Karpas-422 (cell line): ENCODE data around the gene AK9. TPM values are rescaled to one million over a fixed set of nuclear protein-coding genes. Genes with fewer than 3 reads are reported as not detected.

Source experiments
- DNase-seq: peaks from one replicate; pipeline ENCODE4 v3.0.0-alpha.2; 2015
- H2AFZ ChIP-seq: fragments of 200-600 bp; sonication (generic); 2 replicates; pipeline ENCODE4 v1.6.1; 2014; ENCODE audit warnings: antibody characterized with exemption, low read length, mixed read lengths
- H3K27ac ChIP-seq: fragments of 200-600 bp; sonication (generic); 2 replicates; pipeline ENCODE4 v1.5.1; 2014; ENCODE audit warnings: mild to moderate bottlenecking, low read length, moderate library complexity
- H3K27me3 ChIP-seq: fragments of 200-600 bp; sonication (generic); 2 replicates; pipeline ENCODE4 v1.6.1; 2014; ENCODE audit warnings: low read length, mixed read lengths
- H3K36me3 ChIP-seq: fragments of 200-600 bp; sonication (generic); 2 replicates; pipeline ENCODE4 v1.6.1; 2014; ENCODE audit warnings: low read length, mixed read lengths; ENCODE audit not compliant: insufficient read depth
- H3K4me1 ChIP-seq: fragments of 200-600 bp; sonication (generic); 2 replicates; pipeline ENCODE4 v1.6.1; 2014; ENCODE audit warnings: mild to moderate bottlenecking, low read length, mixed read lengths
- H3K4me2 ChIP-seq: fragments of 200-600 bp; sonication (generic); 2 replicates; pipeline ENCODE4 v1.6.1; 2014; ENCODE audit warnings: low read length, low read depth, mild to moderate bottlenecking; ENCODE audit not compliant: poor library complexity, severe bottlenecking
- H3K4me3 ChIP-seq: fragments of 200-600 bp; sonication (generic); 2 replicates; pipeline ENCODE4 v1.5.1; 2014; ENCODE audit warnings: mild to moderate bottlenecking, antibody characterized with exemption, low read length, mixed read lengths
- H3K79me2 ChIP-seq: fragments of 200-600 bp; sonication (generic); 2 replicates; pipeline ENCODE4 v1.6.1; 2014; ENCODE audit warnings: mild to moderate bottlenecking, low read length, mixed read lengths
- H3K9ac ChIP-seq: fragments of 200-600 bp; sonication (generic); 2 replicates; pipeline ENCODE4 v1.6.0; 2014; ENCODE audit warnings: low read length
- H3K9me2 ChIP-seq: fragments of 200-600 bp; sonication (generic), shearing (Covaris generic); replicated peaks from 2 replicates; pipeline ENCODE4 v1.6.0; 2014; ENCODE audit warnings: mild to moderate bottlenecking, low read length, moderate library complexity; ENCODE audit not compliant: insufficient read depth
- H3K9me3 ChIP-seq: fragments of 300-700, 200-600 bp; sonication (generic); 2 replicates; pipeline ENCODE4 v1.6.1; 2014; ENCODE audit warnings: low read length, mixed read lengths
- H4K20me1 ChIP-seq: fragments of 200-600 bp; sonication (generic); 2 replicates; pipeline ENCODE4 v1.6.1; 2014; ENCODE audit warnings: mild to moderate bottlenecking, antibody characterized with exemption, low read length, low read depth; ENCODE audit not compliant: insufficient read depth
- total RNA-seq: library from RNA; depleted of rRNA; stranded (reverse); fragments of >200 nt; shearing (Covaris generic); gene quantifications from 2 replicates; pipeline ENCODE4 v1.2.3, GENCODE V29; 2014; ENCODE audit warnings: low replicate concordance

Gene AK9
- total RNA-seq, 1 experiment from 2014 or later = 2.9 TPM

- Histone ChIP-seq H3K9ac (no peak overlapping the region), H3K79me2 (peaks cover 5% of the 10 kb centered on the region; the same call in 1 of the 2 replicates), H3K36me3 (0 out of 2 replicates have a peak, but pooled peaks cover 6% of the 10 kb centered on the region), H3K27ac (no peak overlapping the region), H3K9me3 (no peaks in the 10 kb centered on the region), H3K27me3 (no peaks in the 10 kb centered on the region), H3K4me1 (peaks cover 5% of the 10 kb centered on the region), H3K4me2 (no peak overlapping the region), H3K9me2 (no peaks in the 10 kb centered on the region), H3K4me3 (no peak overlapping the region), H2AFZ (no peak overlapping the region), H4K20me1 (no peaks in the 10 kb centered on the region)
- DNase-seq = no peak
These were observed 241.8 kb downstream of the AK9 start for GRCh38 chr6:109449064-109449794.

- no peaks in the 10 kb centered on the region for H4K20me1 ChIP-seq
- 0 out of 2 replicates have a peak, but pooled peaks cover 6% of the 10 kb centered on the region for H3K36me3 ChIP-seq
- no peak overlapping the region for H3K9ac ChIP-seq
- no peaks in the 10 kb centered on the region for H3K9me2 ChIP-seq
- no peaks in the 10 kb centered on the region for H3K4me1 ChIP-seq
- no peak overlapping the region for H3K27ac ChIP-seq
- H3K79me2 ChIP-seq = no peaks in the 10 kb centered on the region
- H3K4me3 ChIP-seq = no peak overlapping the region
- no peaks in the 10 kb centered on the region for H3K9me3 ChIP-seq
- no peak overlapping the region for H3K4me2 ChIP-seq
- no peak for DNase-seq
- H2AFZ ChIP-seq = no peak overlapping the region
- H3K27me3 ChIP-seq = no peaks in the 10 kb centered on the region
These were observed 242.4 kb downstream of the AK9 start for GRCh38 chr6:109448615-109449014.

GRCh38 chr6:109447878-109448555 lies 243.0 kb downstream of the AK9 start:
- DNase-seq = peak; percentile 62
- H3K27me3 ChIP-seq = no peaks in the 10 kb centered on the region
- H3K9me2 ChIP-seq = no peaks in the 10 kb centered on the region
- H4K20me1 ChIP-seq = no peaks in the 10 kb centered on the region
- H3K9ac ChIP-seq = no peak overlapping the region
- no peak overlapping the region for H3K4me3 ChIP-seq
- H3K9me3 ChIP-seq = no peaks in the 10 kb centered on the region
- H3K4me1 ChIP-seq = no peaks in the 10 kb centered on the region
- H3K27ac ChIP-seq = no peak overlapping the region
- no peak overlapping the region for H2AFZ ChIP-seq
- no peaks in the 10 kb centered on the region for H3K79me2 ChIP-seq
- 0 out of 2 replicates have a peak, but pooled peaks cover 6% of the 10 kb centered on the region for H3K36me3 ChIP-seq
- no peak overlapping the region for H3K4me2 ChIP-seq

GRCh38 chr6:109447087-109447486 lies 243.9 kb downstream of the AK9 start:
- DNase-seq = no peak
- H4K20me1 ChIP-seq = no peaks in the 10 kb centered on the region
- H3K4me3 ChIP-seq = no peak overlapping the region
- H3K4me2 ChIP-seq = no peak overlapping the region
- H3K27ac ChIP-seq = no peak overlapping the region
- peaks cover 4% of the 10 kb centered on the region for H3K4me1 ChIP-seq
- H3K9me2 ChIP-seq = no peaks in the 10 kb centered on the region
- no peak overlapping the region for H3K9ac ChIP-seq
- H3K36me3 ChIP-seq = 0 out of 2 replicates have a peak, but pooled peaks cover 6% of the 10 kb centered on the region
- H3K9me3 ChIP-seq = no peaks in the 10 kb centered on the region
- no peaks in the 10 kb centered on the region for H3K27me3 ChIP-seq
- H3K79me2 ChIP-seq = no peaks in the 10 kb centered on the region
- no peak overlapping the region for H2AFZ ChIP-seq

- no peaks in the 10 kb centered on the region for H3K9me3 ChIP-seq
- no peak for DNase-seq
- H3K27ac ChIP-seq = no peak overlapping the region
- 0 out of 2 replicates have a peak, but pooled peaks cover 2% of the 10 kb centered on the region for H3K36me3 ChIP-seq
- H4K20me1 ChIP-seq = no peaks in the 10 kb centered on the region
- no peaks in the 10 kb centered on the region for H3K27me3 ChIP-seq
- H3K4me1 ChIP-seq = peaks cover 9% of the 10 kb centered on the region
- H3K4me2 ChIP-seq = no peak overlapping the region
- no peak overlapping the region for H2AFZ ChIP-seq
- H3K9ac ChIP-seq = no peak overlapping the region
- H3K9me2 ChIP-seq = no peaks in the 10 kb centered on the region
- H3K4me3 ChIP-seq = no peak overlapping the region
- no peaks in the 10 kb centered on the region; the same call in 1 of the 2 replicates for H3K79me2 ChIP-seq
These were observed 244.5 kb downstream of the AK9 start for GRCh38 chr6:109446541-109446940.

GRCh38 chr6:109446072-109446471 lies 244.9 kb downstream of the AK9 start:
- H3K79me2 ChIP-seq = peaks cover 3% of the 10 kb centered on the region; the same call in 1 of the 2 replicates
- H3K36me3 ChIP-seq = no peaks in the 10 kb centered on the region
- H3K9me3 ChIP-seq = no peaks in the 10 kb centered on the region
- H3K4me3 ChIP-seq = no peak overlapping the region
- DNase-seq = no peak
- H3K27ac ChIP-seq = no peak overlapping the region
- no peaks in the 10 kb centered on the region for H4K20me1 ChIP-seq
- no peak overlapping the region for H2AFZ ChIP-seq
- no peaks in the 10 kb centered on the region for H3K27me3 ChIP-seq
- no peak overlapping the region for H3K9ac ChIP-seq
- H3K4me2 ChIP-seq = no peak overlapping the region
- H3K4me1 ChIP-seq = peaks cover 13% of the 10 kb centered on the region
- no peaks in the 10 kb centered on the region for H3K9me2 ChIP-seq

GRCh38 chr6:109445382-109445781 lies 245.6 kb downstream of the AK9 start:
- no peaks in the 10 kb centered on the region for H3K36me3 ChIP-seq
- H3K27ac ChIP-seq = no peak overlapping the region
- H3K79me2 ChIP-seq = peaks cover 4% of the 10 kb centered on the region; the same call in 1 of the 2 replicates
- no peaks in the 10 kb centered on the region for H3K9me3 ChIP-seq
- no peak overlapping the region for H3K4me3 ChIP-seq
- H2AFZ ChIP-seq = no peak overlapping the region
- H3K27me3 ChIP-seq = no peaks in the 10 kb centered on the region
- H3K4me1 ChIP-seq = peaks cover 13% of the 10 kb centered on the region
- no peak overlapping the region for H3K9ac ChIP-seq
- no peaks in the 10 kb centered on the region for H4K20me1 ChIP-seq
- H3K4me2 ChIP-seq = no peak overlapping the region
- DNase-seq = no peak
- no peaks in the 10 kb centered on the region for H3K9me2 ChIP-seq

- no peak for DNase-seq
- Histone ChIP-seq H3K27ac (no peak overlapping the region), H3K36me3 (no peaks in the 10 kb centered on the region)
These were observed 247.5 kb downstream of the AK9 start for GRCh38 chr6:109443425-109443950.

More at GRCh38 chr6:109443425-109443950, 247.5 kb downstream of the AK9 start:
- no peak overlapping the region for H3K9ac ChIP-seq
- H4K20me1 ChIP-seq = no peaks in the 10 kb centered on the region
- H3K27me3 ChIP-seq = no peaks in the 10 kb centered on the region
- H3K4me1 ChIP-seq = peaks cover 21% of the 10 kb centered on the region
- H3K4me3 ChIP-seq = no peak overlapping the region
- H3K9me2 ChIP-seq = no peaks in the 10 kb centered on the region
- no peaks in the 10 kb centered on the region for H3K9me3 ChIP-seq
- peaks cover 4% of the 10 kb centered on the region; the same call in 1 of the 2 replicates for H3K79me2 ChIP-seq
- H2AFZ ChIP-seq = no peak overlapping the region
- no peak overlapping the region for H3K4me2 ChIP-seq
